Measurements from ENCODE around the gene SERINC2.

DNA sequence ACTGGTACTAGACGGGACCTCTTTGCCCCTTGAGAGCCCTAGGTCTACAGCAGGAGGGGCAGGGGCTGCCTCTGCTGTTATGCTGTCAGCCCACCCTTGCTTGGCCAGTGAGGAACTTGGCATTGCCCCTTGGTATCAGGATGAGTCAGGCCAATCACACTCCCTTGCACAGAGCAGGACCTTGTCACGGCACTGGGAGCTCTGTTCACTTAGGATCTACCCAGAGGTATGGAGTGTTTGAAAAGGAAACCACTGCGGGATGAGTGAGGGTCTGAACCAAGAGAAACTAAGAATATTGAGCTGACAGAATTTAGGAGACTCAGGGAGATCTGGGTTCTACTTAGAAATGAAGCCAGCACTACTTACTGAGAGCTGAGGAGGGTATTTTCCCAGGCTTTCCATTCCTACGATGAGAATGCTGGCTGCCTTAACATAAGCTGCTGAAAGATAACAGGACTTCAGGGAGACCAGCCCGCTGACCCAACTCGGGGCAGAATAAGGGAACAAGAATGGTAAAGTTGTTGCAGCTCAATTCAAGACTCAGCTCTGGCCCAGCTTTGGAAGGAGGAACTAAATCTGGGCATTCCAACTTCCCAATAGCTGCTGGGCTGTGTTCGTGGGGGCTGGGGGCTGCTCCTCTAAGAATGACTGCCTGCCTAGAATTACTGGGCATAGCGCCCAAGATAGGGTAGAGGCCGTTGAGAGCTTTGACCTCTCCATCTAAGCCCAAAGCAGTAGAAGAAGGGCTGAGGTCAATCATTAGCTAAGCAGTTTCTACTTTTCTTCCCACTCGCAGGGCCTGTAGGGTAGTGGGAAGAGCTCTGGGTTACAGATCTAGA, 41.7 kb upstream of the SERINC2 start:
- TF ChIP-seq, protein P1, sequence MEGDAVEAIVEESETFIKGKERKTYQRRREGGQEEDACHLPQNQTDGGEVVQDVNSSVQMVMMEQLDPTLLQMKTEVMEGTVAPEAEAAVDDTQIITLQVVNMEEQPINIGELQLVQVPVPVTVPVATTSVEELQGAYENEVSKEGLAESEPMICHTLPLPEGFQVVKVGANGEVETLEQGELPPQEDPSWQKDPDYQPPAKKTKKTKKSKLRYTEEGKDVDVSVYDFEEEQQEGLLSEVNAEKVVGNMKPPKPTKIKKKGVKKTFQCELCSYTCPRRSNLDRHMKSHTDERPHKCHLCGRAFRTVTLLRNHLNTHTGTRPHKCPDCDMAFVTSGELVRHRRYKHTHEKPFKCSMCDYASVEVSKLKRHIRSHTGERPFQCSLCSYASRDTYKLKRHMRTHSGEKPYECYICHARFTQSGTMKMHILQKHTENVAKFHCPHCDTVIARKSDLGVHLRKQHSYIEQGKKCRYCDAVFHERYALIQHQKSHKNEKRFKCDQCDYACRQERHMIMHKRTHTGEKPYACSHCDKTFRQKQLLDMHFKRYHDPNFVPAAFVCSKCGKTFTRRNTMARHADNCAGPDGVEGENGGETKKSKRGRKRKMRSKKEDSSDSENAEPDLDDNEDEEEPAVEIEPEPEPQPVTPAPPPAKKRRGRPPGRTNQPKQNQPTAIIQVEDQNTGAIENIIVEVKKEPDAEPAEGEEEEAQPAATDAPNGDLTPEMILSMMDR (IDR thresholded peaks at IDR 0.05; ENCODE audit: insufficient read depth, low read depth, low read length) = no peak
- no peak for TF ChIP-seq EZH2 (IDR thresholded peaks at IDR 0.05; ENCODE audit: insufficient read depth, low read length)

Measured in astrocyte (in vitro differentiated cells and primary cell).